T-helper 17 cell (primary cell): ENCODE measurements around the gene MYO7A. TPM values are rescaled to one million over a fixed set of nuclear protein-coding genes. Genes with fewer than 3 reads are reported as not detected.
"Not testable (repeated sequence)": the region's sequence is repeated elsewhere in the genome, so short reads cannot be mapped to it uniquely, and the experiment has no call there.

Experiments
- ATAC-seq: fragments of 150-1000 bp; cut with Tn5 transposase; 2 replicates; pipeline ENCODE4 v1.10.0; 2021; ENCODE audit warnings: mild to moderate bottlenecking, moderate library complexity
- DNase-seq, 3 donors: peaks; one replicate each; pipeline versions ENCODE4 v3.0.0 to v3.0.0-alpha.2; 2020 to 2021
- H3K9me3 ChIP-seq: one replicate; pipeline ENCODE4 v1.7.0; 2013; ENCODE audit warnings: low read length, mild to moderate bottlenecking; ENCODE audit not compliant: control insufficient read depth, poor library complexity, severe bottlenecking
- H3K27ac Mint-ChIP-seq: one replicate; pipeline ENCODE4 v1.8.0; 2022; ENCODE audit warnings: mild to moderate bottlenecking, moderate library complexity, mixed read lengths
- H3K27me3 Mint-ChIP-seq: one replicate; pipeline ENCODE4 v1.8.0; 2022; ENCODE audit warnings: mixed read lengths
- H3K36me3 Mint-ChIP-seq: one replicate; pipeline ENCODE4 v1.8.0; 2022; ENCODE audit warnings: low read depth, mixed read lengths
- H3K4me1 Mint-ChIP-seq: one replicate; pipeline ENCODE4 v1.8.0; 2022; ENCODE audit warnings: mild to moderate bottlenecking, mixed read lengths
- H3K4me3 Mint-ChIP-seq: one replicate; pipeline ENCODE4 v1.8.0; 2022; ENCODE audit warnings: mild to moderate bottlenecking, moderate library complexity, mixed read lengths
- total RNA-seq, 4 donors: library from RNA in 2 of 4; stranded (reverse) in 2 of 4; gene quantifications; one replicate each; pipeline ENCODE4 v1.2.3 and lab custom pipeline; 2022 to 2026

MYO7A gene
- total RNA-seq, 2 donors from 2014 or later: 0.57 to 1.7 TPM

- not testable (repeated sequence) for ATAC-seq, H3K27me3 Mint-ChIP-seq, H3K27ac Mint-ChIP-seq, H3K4me1 Mint-ChIP-seq, H3K36me3 Mint-ChIP-seq, DNase-seq, H3K4me3 Mint-ChIP-seq, H3K9me3 ChIP-seq
These were observed 30.9 kb upstream of the MYO7A start for GRCh38 chr11:77097180-77097579.

GRCh38 chr11:77100166-77101042 lies 27.6 kb upstream of the MYO7A start:
- H3K9me3 ChIP-seq: no peaks in the 10 kb centered on the region
- H3K27me3 Mint-ChIP-seq: no peaks in the 10 kb centered on the region
- ATAC-seq (no peak), DNase-seq (no peak)
- H3K36me3 Mint-ChIP-seq: no peaks in the 10 kb centered on the region
- peak overlapping the region; percentile 19 for H3K27ac Mint-ChIP-seq
- H3K4me1 Mint-ChIP-seq: peaks cover 2% of the 10 kb centered on the region
- no peak overlapping the region for H3K4me3 Mint-ChIP-seq

GRCh38 chr11:77101043-77101537 lies 27.0 kb upstream of the MYO7A start:
- Mint-ChIP-seq H3K27ac (peak overlapping the region; percentile 19), H3K36me3 (no peaks in the 10 kb centered on the region), H3K4me1 (peaks cover 2% of the 10 kb centered on the region), H3K4me3 (no peak overlapping the region), H3K27me3 (no peaks in the 10 kb centered on the region)
- no peak for ATAC-seq
- no peaks in the 10 kb centered on the region for H3K9me3 ChIP-seq
- DNase-seq: no peak

GRCh38 chr11:77102246-77103210 lies 25.5 kb upstream of the MYO7A start, which contains the start of gene OMP:
OMP (plus strand) TSS chr11:77102840; CDS start chr11:77102840, 0 bp downstream.
- peaks cover 2% of the 10 kb centered on the region for H3K4me1 Mint-ChIP-seq
- no peak within 1 kb of the TSS for H3K4me3 Mint-ChIP-seq
- ATAC-seq (no peak), DNase-seq (no peak)
- H3K9me3 ChIP-seq: no peaks in the 10 kb centered on the region
- H3K27me3 Mint-ChIP-seq: no peaks in the 10 kb centered on the region
- H3K36me3 Mint-ChIP-seq: no peaks in the 10 kb centered on the region
- peak within 1 kb of the TSS; percentile 86 for H3K27ac Mint-ChIP-seq

- no peak overlapping the region for H3K4me3 Mint-ChIP-seq
- no peak for ATAC-seq
- peak overlapping the region; percentile 86 for H3K27ac Mint-ChIP-seq
These were observed 24.7 kb upstream of the MYO7A start for GRCh38 chr11:77103319-77103718.

GRCh38 chr11:77104727-77105126 lies 23.3 kb upstream of the MYO7A start:
- peaks cover 2% of the 10 kb centered on the region for H3K4me1 Mint-ChIP-seq
- H3K9me3 ChIP-seq: no peaks in the 10 kb centered on the region
- no peak overlapping the region for H3K4me3 Mint-ChIP-seq
- H3K27ac Mint-ChIP-seq: no peak overlapping the region
- DNase-seq (no peak), ATAC-seq (no peak)
- no peaks in the 10 kb centered on the region for H3K36me3 Mint-ChIP-seq
- H3K27me3 Mint-ChIP-seq: peaks cover 11% of the 10 kb centered on the region

More at GRCh38 chr11:77103319-77103718, 24.7 kb upstream of the MYO7A start:
- no peak for DNase-seq
- Mint-ChIP-seq H3K27me3 (peaks cover 5% of the 10 kb centered on the region), H3K4me1 (peaks cover 2% of the 10 kb centered on the region), H3K36me3 (no peaks in the 10 kb centered on the region)
- H3K9me3 ChIP-seq: no peaks in the 10 kb centered on the region

GRCh38 chr11:77106321-77106720 lies 21.7 kb upstream of the MYO7A start:
- Mint-ChIP-seq H3K4me3 (no peak overlapping the region), H3K27me3 (peaks cover 11% of the 10 kb centered on the region), H3K36me3 (no peaks in the 10 kb centered on the region), H3K4me1 (no peaks in the 10 kb centered on the region), H3K27ac (no peak overlapping the region)
- DNase-seq (no peak), ATAC-seq (no peak)
- no peaks in the 10 kb centered on the region for H3K9me3 ChIP-seq

- no peak overlapping the region for H3K27ac Mint-ChIP-seq
- no peak for DNase-seq
These were observed 21.3 kb upstream of the MYO7A start for GRCh38 chr11:77106759-77107158.

GRCh38 chr11:77107950-77108349 lies 20.1 kb upstream of the MYO7A start:
- DNase-seq (no peak), ATAC-seq (no peak)
- H3K9me3 ChIP-seq: no peaks in the 10 kb centered on the region
- peaks cover 4% of the 10 kb centered on the region for H3K36me3 Mint-ChIP-seq
- no peak overlapping the region for H3K27ac Mint-ChIP-seq
- peaks cover 3% of the 10 kb centered on the region for H3K4me1 Mint-ChIP-seq
- no peak overlapping the region for H3K4me3 Mint-ChIP-seq
- H3K27me3 Mint-ChIP-seq: peaks cover 11% of the 10 kb centered on the region

More at GRCh38 chr11:77106759-77107158, 21.3 kb upstream of the MYO7A start:
- no peak overlapping the region for H3K4me3 Mint-ChIP-seq
- no peaks in the 10 kb centered on the region for H3K4me1 Mint-ChIP-seq
- ATAC-seq: no peak
- peaks cover 11% of the 10 kb centered on the region for H3K27me3 Mint-ChIP-seq
- H3K36me3 Mint-ChIP-seq: peaks cover 2% of the 10 kb centered on the region
- H3K9me3 ChIP-seq: no peaks in the 10 kb centered on the region

GRCh38 chr11:77108436-77108835 lies 19.6 kb upstream of the MYO7A start:
- no peaks in the 10 kb centered on the region for H3K9me3 ChIP-seq
- H3K4me1 Mint-ChIP-seq: peaks cover 6% of the 10 kb centered on the region
- H3K36me3 Mint-ChIP-seq: peaks cover 4% of the 10 kb centered on the region
- ATAC-seq: no peak
- H3K4me3 Mint-ChIP-seq: no peak overlapping the region
- no peak overlapping the region for H3K27ac Mint-ChIP-seq
- DNase-seq: no peak
- H3K27me3 Mint-ChIP-seq: peaks cover 11% of the 10 kb centered on the region

- Mint-ChIP-seq H3K4me1 (peaks cover 7% of the 10 kb centered on the region), H3K4me3 (no peak overlapping the region), H3K36me3 (peaks cover 4% of the 10 kb centered on the region), H3K27ac (no peak overlapping the region), H3K27me3 (peaks cover 11% of the 10 kb centered on the region)
- no peak for DNase-seq
- H3K9me3 ChIP-seq: no peaks in the 10 kb centered on the region
- ATAC-seq: no peak
These were observed 18.6 kb upstream of the MYO7A start for GRCh38 chr11:77109236-77110019.

GRCh38 chr11:77110836-77111235 lies 17.2 kb upstream of the MYO7A start:
- Mint-ChIP-seq H3K27ac (no peak overlapping the region), H3K36me3 (peaks cover 4% of the 10 kb centered on the region)
- no peak for ATAC-seq

More at GRCh38 chr11:77110836-77111235, 17.2 kb upstream of the MYO7A start:
- Mint-ChIP-seq H3K27me3 (peaks cover 11% of the 10 kb centered on the region), H3K4me1 (peaks cover 7% of the 10 kb centered on the region), H3K4me3 (no peak overlapping the region)
- DNase-seq: no peak
- no peaks in the 10 kb centered on the region for H3K9me3 ChIP-seq
